Neural crest cell (in vitro differentiated cells): ENCODE measurements around the gene DIP2B. TPM values are rescaled to one million over a fixed set of nuclear protein-coding genes. Genes with fewer than 3 reads are reported as not detected.

Experiments
- DNase-seq: peaks from one replicate; pipeline ENCODE4 v3.0.0; 2021; ENCODE audit warnings: low read depth, mixed read lengths, low spot score
- H3K27ac Mint-ChIP-seq: one replicate; pipeline ENCODE4 v1.8.0; 2021; ENCODE audit warnings: mild to moderate bottlenecking, mixed read lengths; ENCODE audit not compliant: unreplicated experiment
- H3K27me3 Mint-ChIP-seq: 2 replicates; pipeline ENCODE4 v1.8.0; 2021; ENCODE audit warnings: low read depth, mild to moderate bottlenecking, mixed read lengths
- H3K36me3 Mint-ChIP-seq: 2 replicates; pipeline ENCODE4 v1.8.0; 2021; ENCODE audit warnings: low read depth, mild to moderate bottlenecking, mixed read lengths
- H3K4me1 Mint-ChIP-seq: 2 replicates; pipeline ENCODE4 v1.8.0; 2021; ENCODE audit warnings: mixed read lengths
- H3K4me3 Mint-ChIP-seq: one replicate; pipeline ENCODE4 v1.8.0; 2021; ENCODE audit warnings: mild to moderate bottlenecking, mixed read lengths
- H3K9me3 Mint-ChIP-seq: 2 replicates; pipeline ENCODE4 v1.8.0; 2021; ENCODE audit warnings: mixed read lengths
- CTCF ChIP-seq: fragments of 200-600 bp; sonication (generic); conservative IDR thresholded peaks from 2 replicates; pipeline ENCODE4 v1.5.0; 2021; ENCODE audit warnings: antibody characterized with exemption, mild to moderate bottlenecking
- total RNA-seq: library from RNA; stranded (reverse); gene quantifications from 2 replicates; pipeline ENCODE4 v1.2.1, GENCODE V29; 2021

DIP2B gene
- total RNA-seq, 1 donor from 2014 or later = 39.4 TPM

GRCh38 chr12:50659260-50659659, 154.5 kb downstream of the DIP2B start:
- no peak for TF ChIP-seq CTCF
- peaks cover 38% of the 10 kb centered on the region for H3K4me1 Mint-ChIP-seq
- H3K36me3 Mint-ChIP-seq = peaks cover 12% of the 10 kb centered on the region
- H3K9me3 Mint-ChIP-seq = peaks cover 6% of the 10 kb centered on the region
- peak overlapping the region; percentile 16 for H3K27ac Mint-ChIP-seq
- no peak overlapping the region for H3K4me3 Mint-ChIP-seq
- H3K27me3 Mint-ChIP-seq = no peaks in the 10 kb centered on the region
- no peak for DNase-seq

GRCh38 chr12:50659690-50660424, 155.1 kb downstream of the DIP2B start:
- H3K27ac Mint-ChIP-seq = peak overlapping the region; percentile 19
- peaks cover 14% of the 10 kb centered on the region for H3K36me3 Mint-ChIP-seq

DNA sequence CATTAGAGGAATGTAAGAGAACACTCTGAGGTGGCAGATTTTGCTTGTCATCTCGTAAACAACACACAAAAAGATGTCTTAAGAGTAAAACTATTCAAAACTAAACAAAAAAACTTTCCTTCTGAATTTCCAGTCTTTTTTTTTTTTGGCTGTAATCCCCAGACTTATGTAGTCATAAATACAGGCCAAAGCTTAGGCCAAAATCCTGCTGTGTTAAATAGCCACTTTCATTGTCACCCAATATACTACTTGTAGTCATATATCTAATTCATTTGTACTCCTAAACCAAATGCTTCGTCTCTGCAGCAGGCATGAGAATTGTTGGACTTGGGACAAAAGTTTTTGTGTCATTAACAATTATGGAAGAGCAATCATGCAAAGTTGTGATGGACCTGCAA, 155.6 kb downstream of the DIP2B start:
- DNase-seq = no peak
- Mint-ChIP-seq H3K4me3 (no peak overlapping the region), H3K4me1 (peaks cover 46% of the 10 kb centered on the region), H3K27me3 (no peaks in the 10 kb centered on the region), H3K36me3 (peaks cover 10% of the 10 kb centered on the region), H3K27ac (peak overlapping the region; percentile 19), H3K9me3 (peaks cover 3% of the 10 kb centered on the region)
- TF ChIP-seq CTCF = no peak

More at GRCh38 chr12:50659690-50660424, 155.1 kb downstream of the DIP2B start:
- no peaks in the 10 kb centered on the region for H3K27me3 Mint-ChIP-seq
- H3K4me1 Mint-ChIP-seq = peaks cover 42% of the 10 kb centered on the region
- TF ChIP-seq CTCF = no peak
- peaks cover 6% of the 10 kb centered on the region for H3K9me3 Mint-ChIP-seq
- DNase-seq = no peak
- H3K4me3 Mint-ChIP-seq = no peak overlapping the region

DNA sequence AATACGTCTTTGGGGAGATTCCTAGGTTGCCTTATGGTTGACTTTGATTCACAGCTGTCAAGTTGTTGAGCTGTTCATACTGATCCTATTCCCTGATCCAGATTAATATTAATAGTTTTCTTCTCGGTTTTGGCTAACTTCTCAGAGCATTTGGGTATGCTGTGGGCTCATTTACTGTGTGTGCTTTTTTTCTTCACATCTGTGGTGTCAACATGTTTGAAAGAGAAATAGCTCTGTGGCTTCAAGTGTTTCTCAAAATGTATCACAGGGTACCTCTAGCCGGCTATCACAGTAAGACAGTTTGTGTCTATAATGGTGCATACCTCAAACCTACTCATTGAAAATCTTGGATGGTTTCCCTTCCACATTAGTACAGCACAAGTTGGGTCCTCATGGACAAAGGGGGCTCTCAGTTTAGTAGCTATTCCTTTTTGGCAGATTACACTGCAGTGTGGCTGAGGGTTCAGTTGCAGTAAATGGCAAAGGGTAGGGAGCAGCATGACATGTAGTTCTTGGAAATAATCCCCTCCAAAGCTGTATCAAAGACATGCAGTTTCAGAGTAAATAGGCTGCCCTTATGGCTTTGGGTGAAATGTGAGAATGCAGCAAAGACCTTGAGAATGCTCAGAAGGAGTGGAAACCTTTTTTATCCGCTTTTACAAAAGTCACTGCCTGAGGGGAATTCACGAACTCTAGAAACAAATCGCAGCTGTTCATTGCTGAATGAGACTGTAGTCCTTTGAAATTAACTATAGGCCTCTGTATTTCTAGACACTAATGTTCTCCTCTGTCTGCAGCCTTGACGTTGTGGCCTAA, 156.7 kb downstream of the DIP2B start:
- Mint-ChIP-seq H3K4me1 (peaks cover 46% of the 10 kb centered on the region), H3K27ac (peak overlapping the region; percentile 57), H3K4me3 (no peak overlapping the region), H3K36me3 (peaks cover 10% of the 10 kb centered on the region), H3K9me3 (peaks cover 3% of the 10 kb centered on the region), H3K27me3 (no peaks in the 10 kb centered on the region)
- no peak for TF ChIP-seq CTCF
- DNase-seq = no peak

DNA sequence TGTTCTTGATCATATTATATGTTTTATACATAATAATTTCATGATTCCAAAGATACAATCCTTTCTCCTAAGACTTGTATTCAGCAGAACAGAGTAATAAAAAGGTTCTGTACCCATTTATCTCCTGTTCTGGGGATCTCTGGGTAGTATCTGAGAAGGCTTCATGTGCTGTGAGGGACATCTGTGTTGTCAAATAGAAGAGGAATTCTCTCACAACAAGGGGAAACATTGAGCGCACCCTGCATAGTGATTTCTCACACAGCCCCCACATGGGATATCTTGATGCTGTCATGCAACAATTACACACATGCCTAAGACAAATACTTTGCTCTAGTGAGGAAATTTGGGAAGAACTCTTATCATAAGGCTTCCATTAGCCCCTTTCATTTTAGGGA, 157.3 kb downstream of the DIP2B start:
- Mint-ChIP-seq H3K27me3 (no peaks in the 10 kb centered on the region), H3K27ac (no peak overlapping the region), H3K4me3 (no peak overlapping the region), H3K4me1 (peaks cover 46% of the 10 kb centered on the region), H3K36me3 (peaks cover 10% of the 10 kb centered on the region), H3K9me3 (peaks cover 3% of the 10 kb centered on the region)
- no peak for DNase-seq
- TF ChIP-seq CTCF = no peak
